Measurements from ENCODE around the gene THSD7B. TPM values are rescaled to one million over a fixed set of nuclear protein-coding genes. Genes with fewer than 3 reads are reported as not detected.
"Not testable (repeated sequence)": the region's sequence is repeated elsewhere in the genome, so short reads cannot be mapped to it uniquely, and the experiment has no call there.

The THSD7B gene
- total RNA-seq, 1 experiment from 2014 or later = 0.28 TPM

- H3K4me3 ChIP-seq (ENCODE audit: insufficient read depth, low read depth, low read length) = no peak overlapping the region
- H3K27me3 ChIP-seq (ENCODE audit: control insufficient read depth, insufficient read depth, low read length) = no peaks in the 10 kb centered on the region
- H3K36me3 ChIP-seq (replicated peaks; ENCODE audit: control insufficient read depth, insufficient read depth, low read length) = no peaks in the 10 kb centered on the region
- DNase-seq = no peak
These were observed 169.8 kb downstream of the THSD7B start for GRCh38 chr2:136935119-136935518.

- no peak for DNase-seq
- H3K4me3 ChIP-seq (ENCODE audit: insufficient read depth, low read depth, low read length) = no peak overlapping the region
- H3K27me3 ChIP-seq (ENCODE audit: control insufficient read depth, insufficient read depth, low read length) = no peaks in the 10 kb centered on the region
- H3K36me3 ChIP-seq (replicated peaks; ENCODE audit: control insufficient read depth, insufficient read depth, low read length) = no peaks in the 10 kb centered on the region
These were observed 190.7 kb downstream of the THSD7B start for GRCh38 chr2:136956050-136956449.

GRCh38 chr2:136957044-136957443 lies 191.7 kb downstream of the THSD7B start:
- H3K4me3 ChIP-seq (ENCODE audit: insufficient read depth, low read depth, low read length) = no peak overlapping the region

GRCh38 chr2:136962105-136962725 lies 196.9 kb downstream of the THSD7B start:
- no peak for DNase-seq
- H3K36me3 ChIP-seq (replicated peaks; ENCODE audit: control insufficient read depth, insufficient read depth, low read length) = no peaks in the 10 kb centered on the region
- no peak overlapping the region for H3K4me3 ChIP-seq (ENCODE audit: insufficient read depth, low read depth, low read length)
- H3K27me3 ChIP-seq (ENCODE audit: control insufficient read depth, insufficient read depth, low read length) = no peaks in the 10 kb centered on the region

More at GRCh38 chr2:136957044-136957443, 191.7 kb downstream of the THSD7B start:
- no peak for DNase-seq
- no peaks in the 10 kb centered on the region for H3K27me3 ChIP-seq (ENCODE audit: control insufficient read depth, insufficient read depth, low read length)
- H3K36me3 ChIP-seq (replicated peaks; ENCODE audit: control insufficient read depth, insufficient read depth, low read length) = no peaks in the 10 kb centered on the region

- no peak for DNase-seq
- Histone ChIP-seq H3K36me3 (replicated peaks; ENCODE audit: control insufficient read depth, insufficient read depth, low read length) (no peaks in the 10 kb centered on the region), H3K27me3 (ENCODE audit: control insufficient read depth, insufficient read depth, low read length) (no peaks in the 10 kb centered on the region), H3K4me3 (ENCODE audit: insufficient read depth, low read depth, low read length) (no peak overlapping the region)
These were observed 201.1 kb downstream of the THSD7B start for GRCh38 chr2:136966485-136966884.

GRCh38 chr2:136980303-136980702 lies 215.0 kb downstream of the THSD7B start:
- Histone ChIP-seq H3K36me3 (replicated peaks; ENCODE audit: control insufficient read depth, insufficient read depth, low read length) (no peaks in the 10 kb centered on the region), H3K4me3 (ENCODE audit: insufficient read depth, low read depth, low read length) (no peak overlapping the region), H3K27me3 (ENCODE audit: control insufficient read depth, insufficient read depth, low read length) (no peaks in the 10 kb centered on the region)
- DNase-seq = no peak

GRCh38 chr2:136981689-136982088 lies 216.3 kb downstream of the THSD7B start:
- DNase-seq; H3K27me3 ChIP-seq (ENCODE audit: control insufficient read depth, insufficient read depth, low read length); H3K4me3 ChIP-seq (ENCODE audit: insufficient read depth, low read depth, low read length); H3K36me3 ChIP-seq (replicated peaks; ENCODE audit: control insufficient read depth, insufficient read depth, low read length): not testable (repeated sequence)

GRCh38 chr2:136985044-136985443 lies 219.7 kb downstream of the THSD7B start:
- DNase-seq = no peak
- H3K27me3 ChIP-seq (ENCODE audit: control insufficient read depth, insufficient read depth, low read length) = no peaks in the 10 kb centered on the region
- H3K36me3 ChIP-seq (replicated peaks; ENCODE audit: control insufficient read depth, insufficient read depth, low read length) = no peaks in the 10 kb centered on the region
- H3K4me3 ChIP-seq (ENCODE audit: insufficient read depth, low read depth, low read length) = no peak overlapping the region

GRCh38 chr2:136986605-136987221 lies 221.4 kb downstream of the THSD7B start:
- Histone ChIP-seq H3K4me3 (ENCODE audit: insufficient read depth, low read depth, low read length) (no peak overlapping the region), H3K36me3 (replicated peaks; ENCODE audit: control insufficient read depth, insufficient read depth, low read length) (no peaks in the 10 kb centered on the region), H3K27me3 (ENCODE audit: control insufficient read depth, insufficient read depth, low read length) (no peaks in the 10 kb centered on the region)
- DNase-seq = no peak

- Histone ChIP-seq H3K27me3 (ENCODE audit: control insufficient read depth, insufficient read depth, low read length) (no peaks in the 10 kb centered on the region), H3K4me3 (ENCODE audit: insufficient read depth, low read depth, low read length) (no peak overlapping the region), H3K36me3 (replicated peaks; ENCODE audit: control insufficient read depth, insufficient read depth, low read length) (no peaks in the 10 kb centered on the region)
- DNase-seq = no peak
These were observed 225.0 kb downstream of the THSD7B start for GRCh38 chr2:136990316-136990715.

- no peak overlapping the region for H3K4me3 ChIP-seq (ENCODE audit: insufficient read depth, low read depth, low read length)
- H3K27me3 ChIP-seq (ENCODE audit: control insufficient read depth, insufficient read depth, low read length) = no peaks in the 10 kb centered on the region
- no peaks in the 10 kb centered on the region for H3K36me3 ChIP-seq (replicated peaks; ENCODE audit: control insufficient read depth, insufficient read depth, low read length)
- no peak for DNase-seq
These were observed 229.4 kb downstream of the THSD7B start for GRCh38 chr2:136994793-136995192.

GRCh38 chr2:136997557-136997956 lies 232.2 kb downstream of the THSD7B start:
- Histone ChIP-seq H3K27me3 (ENCODE audit: control insufficient read depth, insufficient read depth, low read length) (no peaks in the 10 kb centered on the region), H3K4me3 (ENCODE audit: insufficient read depth, low read depth, low read length) (no peak overlapping the region), H3K36me3 (replicated peaks; ENCODE audit: control insufficient read depth, insufficient read depth, low read length) (no peaks in the 10 kb centered on the region)
- no peak for DNase-seq

GRCh38 chr2:137000811-137001210 lies 235.5 kb downstream of the THSD7B start:
- DNase-seq = no peak
- Histone ChIP-seq H3K36me3 (replicated peaks; ENCODE audit: control insufficient read depth, insufficient read depth, low read length) (no peaks in the 10 kb centered on the region), H3K27me3 (ENCODE audit: control insufficient read depth, insufficient read depth, low read length) (no peaks in the 10 kb centered on the region), H3K4me3 (ENCODE audit: insufficient read depth, low read depth, low read length) (no peak overlapping the region)

- Histone ChIP-seq H3K36me3 (replicated peaks; ENCODE audit: control insufficient read depth, insufficient read depth, low read length) (no peaks in the 10 kb centered on the region), H3K27me3 (ENCODE audit: control insufficient read depth, insufficient read depth, low read length) (no peaks in the 10 kb centered on the region), H3K4me3 (ENCODE audit: insufficient read depth, low read depth, low read length) (no peak overlapping the region)
- no peak for DNase-seq
These were observed 237.6 kb downstream of the THSD7B start for GRCh38 chr2:137002896-137003295.

GRCh38 chr2:137005210-137005609 lies 239.9 kb downstream of the THSD7B start:
- no peaks in the 10 kb centered on the region for H3K36me3 ChIP-seq (replicated peaks; ENCODE audit: control insufficient read depth, insufficient read depth, low read length)
- DNase-seq = no peak
- no peak overlapping the region for H3K4me3 ChIP-seq (ENCODE audit: insufficient read depth, low read depth, low read length)
- no peaks in the 10 kb centered on the region for H3K27me3 ChIP-seq (ENCODE audit: control insufficient read depth, insufficient read depth, low read length)

Data from H7 (cell line).